SK-N-SH (cell line): ENCODE data around the gene DDX53. TPM values are rescaled to one million over a fixed set of nuclear protein-coding genes. Genes with fewer than 3 reads are reported as not detected.

Experiments
- CTCF ChIA-PET: fragments of 300-600, 350-600 bp; formaldehyde crosslinking; extraction: SDS; loops from one replicate; lab custom pipeline; 2021; lab: Yijun Ruan, JAX
- POLR2A ChIA-PET: fragments of 350-600 bp; sonication (Branson Sonifier 250); formaldehyde crosslinking; extraction: SDS; loops from one replicate; lab custom pipeline; 2020; ENCODE audit warnings: antibody characterized with exemption, inconsistent platforms; lab: Yijun Ruan, JAX
- DNase-seq: peaks from one replicate; pipeline ENCODE4 v3.0.0; 2012
- H2AFZ ChIP-seq: fragments of 200-600 bp; sonication (generic); 2 replicates; pipeline ENCODE4 v1.8.1; 2016; ENCODE audit warnings: antibody characterized with exemption, mild to moderate bottlenecking, low read depth
- H3F3A ChIP-seq: fragments of 200-600 bp; sonication (generic); replicated peaks from 2 replicates; pipeline ENCODE3; 2016; ENCODE audit warnings: antibody characterized with exemption, mild to moderate bottlenecking; ENCODE audit not compliant: insufficient read depth
- H3K27ac ChIP-seq, 2 experiments: fragments of 200-500 bp in 1 of 2; fragments of 200-600 bp in 1 of 2; sonication (Bioruptor generic) in 1 of 2; sonication (generic), shearing (Covaris generic) in 1 of 2; 2 replicates each; pipeline versions ENCODE4 v1.5.1 to v1.6.1; 2014 to 2016; ENCODE audit warnings: low read depth in 2 of 2, inconsistent platforms in 1 of 2, low read length in 1 of 2, mild to moderate bottlenecking in 1 of 2, mixed read lengths in 1 of 2
- H3K27me3 ChIP-seq: fragments of 200-600 bp; sonication (generic), shearing (Covaris generic); 2 replicates; pipeline ENCODE4 v1.6.1; 2016; ENCODE audit warnings: mixed run types; ENCODE audit not compliant: insufficient read depth
- H3K36me3 ChIP-seq, 2 experiments: fragments of 200-500 bp in 1 of 2; fragments of 200-600 bp in 1 of 2; sonication (Bioruptor generic) in 1 of 2; sonication (generic) in 1 of 2; replicated peaks in 1 of 2; 2 replicates each; pipeline versions ENCODE3 to v1.5.1; 2014 to 2016; ENCODE audit warnings: low read length in 1 of 2, mild to moderate bottlenecking in 1 of 2; ENCODE audit not compliant: insufficient read depth in 2 of 2, control insufficient read depth in 1 of 2
- H3K4me1 ChIP-seq, 2 experiments: fragments of 200-500 bp in 1 of 2; fragments of 200-600 bp in 1 of 2; sonication (Bioruptor generic) in 1 of 2; sonication (generic), shearing (Covaris generic) in 1 of 2; 2 replicates each; pipeline versions ENCODE4 v1.5.1 to v1.6.1; 2014 to 2016; ENCODE audit warnings: low read depth in 1 of 2, low read length in 1 of 2, mixed run types in 1 of 2; ENCODE audit not compliant: insufficient read depth in 2 of 2, control insufficient read depth in 1 of 2
- H3K4me2 ChIP-seq: fragments of 200-600 bp; sonication (generic), shearing (Covaris generic); 2 replicates; pipeline ENCODE4 v1.6.1; 2017; ENCODE audit warnings: mixed run types
- H3K4me3 ChIP-seq, 2 experiments: fragments of 200-500 bp in 1 of 2; fragments of 200-600 bp in 1 of 2; sonication (Bioruptor generic) in 1 of 2; sonication (generic), shearing (Covaris generic) in 1 of 2; 2 replicates each; pipeline versions ENCODE4 v1.5.1 to v1.8.1; 2014 to 2016; ENCODE audit warnings: low read depth in 2 of 2, inconsistent platforms in 1 of 2, low read length in 1 of 2, mild to moderate bottlenecking in 1 of 2, mixed read lengths in 1 of 2, moderate library complexity in 1 of 2
- H3K79me2 ChIP-seq: fragments of 200-600 bp; sonication (generic); 2 replicates; pipeline ENCODE4 v1.8.1; 2017; ENCODE audit warnings: mild to moderate bottlenecking; ENCODE audit not compliant: insufficient read depth
- H3K9ac ChIP-seq: fragments of 200-600 bp; sonication (generic); 2 replicates; pipeline ENCODE4 v1.6.1; 2017; ENCODE audit warnings: mixed run types
- H3K9me2 ChIP-seq: fragments of 200-600 bp; sonication (generic); 2 replicates; pipeline ENCODE4 v1.6.1; 2017; ENCODE audit warnings: mixed run types
- H3K9me3 ChIP-seq: fragments of 200-600 bp; sonication (generic); 2 replicates; pipeline ENCODE4 v1.6.1; 2017; ENCODE audit warnings: mixed run types, mild to moderate bottlenecking, moderate library complexity
- H4K20me1 ChIP-seq: fragments of 200-600 bp; sonication (generic); 2 replicates; pipeline ENCODE4 v1.6.1; 2017; ENCODE audit warnings: mild to moderate bottlenecking, mixed run types; ENCODE audit not compliant: insufficient read depth
- ELF1 ChIP-seq: IDR thresholded peaks from 2 replicates; pipeline ENCODE4 v1.4.0; 2012
- EP300 ChIP-seq, 2 experiments: IDR thresholded peaks; 2 replicates each; pipeline versions ENCODE4 v1.4.0 to v1.6.1; 2012; ENCODE audit warnings: borderline replicate concordance in 1 of 2, low read depth in 1 of 2, low read length in 1 of 2
- EZH2phosphoT487 ChIP-seq: fragments of 200-600 bp; sonication (generic); IDR thresholded peaks from 2 replicates; pipeline ENCODE4 v1.6.1; 2017; ENCODE audit warnings: low read depth, mixed run types, mild to moderate bottlenecking, antibody characterized with exemption, moderate library complexity, borderline replicate concordance
- FOSL2 ChIP-seq: IDR thresholded peaks from 2 replicates; pipeline ENCODE4 v1.4.0; 2012; ENCODE audit warnings: low read depth, mild to moderate bottlenecking, moderate library complexity, borderline replicate concordance
- FOXJ3 ChIP-seq: sonication (generic); formaldehyde crosslinking; IDR thresholded peaks from 2 replicates; pipeline ENCODE4 v1.5.1; 2020; ENCODE audit warnings: mild to moderate bottlenecking, missing genetic modification reagents
- GABPA ChIP-seq: IDR thresholded peaks from 2 replicates; pipeline ENCODE4 v1.4.0; 2012; ENCODE audit warnings: low read depth, mild to moderate bottlenecking
- JUND ChIP-seq: IDR thresholded peaks from 2 replicates; pipeline ENCODE4 v1.4.0; 2012
- NFIC ChIP-seq: IDR thresholded peaks from 2 replicates; pipeline ENCODE4 v1.4.0; 2012; ENCODE audit warnings: borderline replicate concordance
- RCOR1 ChIP-seq: fragments of 150-350 bp; IDR thresholded peaks from 2 replicates; pipeline ENCODE4 v1.6.1; 2017; ENCODE audit warnings: antibody characterized with exemption, low read length
- RFX5 ChIP-seq: IDR thresholded peaks from 2 replicates; pipeline ENCODE4 v1.6.1; 2012; ENCODE audit warnings: mild to moderate bottlenecking, improper control_type of control experiment, low read length
- RXRA ChIP-seq: IDR thresholded peaks from 2 replicates; pipeline ENCODE4 v1.4.0; 2012; ENCODE audit warnings: low read depth, mild to moderate bottlenecking, borderline replicate concordance
- TCF12 ChIP-seq: IDR thresholded peaks from 2 replicates; pipeline ENCODE4 v1.4.0; 2012
- TEAD4 ChIP-seq: IDR thresholded peaks from 2 replicates; pipeline ENCODE4 v1.4.0; 2012; ENCODE audit warnings: mild to moderate bottlenecking, borderline replicate concordance; ENCODE audit not compliant: insufficient read depth
- YY1 ChIP-seq: IDR thresholded peaks from 2 replicates; pipeline ENCODE4 v1.4.0; 2012; ENCODE audit warnings: low read depth, mild to moderate bottlenecking
- WGBS: methylation state at CpG from one replicate; pipeline ENCODE4 v1.1.6; 2017; ENCODE audit warnings: low lambda C conversion rate; 5-methylcytosine and 5-hydroxymethylcytosine counted together
- polyA plus RNA-seq, 3 experiments: library from polyadenylated mRNA; depleted of rRNA; stranded (reverse); fragments of >200 nt; gene quantifications; 2 replicates each; pipeline ENCODE4 v1.2.3, GENCODE V29; 2012
- TF ChIP-seq, protein P1 (sequence below): IDR thresholded peaks from 2 replicates; pipeline ENCODE4 v1.4.0; 2012; ENCODE audit warnings: low read depth
- TF ChIP-seq, protein P2 (sequence below): IDR thresholded peaks from 2 replicates; pipeline ENCODE4 v1.4.0; 2012; ENCODE audit warnings: low read depth, borderline replicate concordance
- TF ChIP-seq, protein P3 (sequence below): fragments of 200-600 bp; sonication (generic); IDR thresholded peaks from 2 replicates; pipeline ENCODE4 v1.6.1; 2017; ENCODE audit warnings: antibody characterized with exemption, mild to moderate bottlenecking, moderate library complexity

Gene DDX53
- 0.18 and 0.23 TPM in 2 replicates for polyA plus RNA-seq (2012; rRNA removed)
- 0.30 and 0.31 TPM in 2 replicates for polyA plus RNA-seq (2012; cell fraction: cytosol; rRNA removed)
- 0.06 and 0.13 TPM in 2 replicates for polyA plus RNA-seq (2012; cell fraction: nucleus; rRNA removed)

DNA sequence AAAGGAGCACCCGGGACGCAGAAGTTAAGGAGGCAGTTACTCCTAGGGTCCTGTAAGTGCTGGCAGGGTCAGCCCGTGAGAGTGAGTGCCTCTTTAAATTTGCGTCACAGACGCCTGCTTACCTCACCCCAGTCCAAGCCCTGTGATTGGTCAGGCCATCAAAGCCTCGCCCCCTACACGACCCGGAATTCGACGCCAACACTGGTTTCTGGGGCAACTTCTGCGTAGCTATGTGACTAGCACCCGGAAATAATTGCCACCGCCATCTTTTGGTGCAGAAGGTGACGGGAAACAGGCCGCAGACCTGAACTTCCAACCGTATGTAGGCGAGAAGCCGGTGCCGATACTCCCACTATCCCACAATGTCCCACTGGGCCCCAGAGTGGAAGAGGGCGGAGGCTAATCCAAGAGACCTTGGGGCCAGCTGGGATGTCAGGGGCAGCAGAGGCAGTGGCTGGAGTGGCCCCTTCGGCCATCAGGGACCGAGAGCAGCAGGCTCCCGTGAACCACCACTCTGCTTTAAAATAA is at the start of gene DDX53:
Gene DDX53 (plus strand): TSS at position 265 of the 528 bp plus-strand sequence. CDS start 98 bp downstream, at position 363.
- TF ChIP-seq, protein P1, sequence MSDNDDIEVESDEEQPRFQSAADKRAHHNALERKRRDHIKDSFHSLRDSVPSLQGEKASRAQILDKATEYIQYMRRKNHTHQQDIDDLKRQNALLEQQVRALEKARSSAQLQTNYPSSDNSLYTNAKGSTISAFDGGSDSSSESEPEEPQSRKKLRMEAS, result peak; percentile 53
- TF ChIP-seq YY1 (peak; percentile 58; the same call in 1 of the 2 replicates), ELF1 (peak; percentile 36; the same call in 1 of the 2 replicates), GABPA (peak; percentile 65), EP300 (IDR thresholded peaks at IDR 0.05; ENCODE audit: borderline replicate concordance in 1 of 2, low read depth in 1 of 2, low read length in 1 of 2) (no peak)
- TF ChIP-seq, protein P2, sequence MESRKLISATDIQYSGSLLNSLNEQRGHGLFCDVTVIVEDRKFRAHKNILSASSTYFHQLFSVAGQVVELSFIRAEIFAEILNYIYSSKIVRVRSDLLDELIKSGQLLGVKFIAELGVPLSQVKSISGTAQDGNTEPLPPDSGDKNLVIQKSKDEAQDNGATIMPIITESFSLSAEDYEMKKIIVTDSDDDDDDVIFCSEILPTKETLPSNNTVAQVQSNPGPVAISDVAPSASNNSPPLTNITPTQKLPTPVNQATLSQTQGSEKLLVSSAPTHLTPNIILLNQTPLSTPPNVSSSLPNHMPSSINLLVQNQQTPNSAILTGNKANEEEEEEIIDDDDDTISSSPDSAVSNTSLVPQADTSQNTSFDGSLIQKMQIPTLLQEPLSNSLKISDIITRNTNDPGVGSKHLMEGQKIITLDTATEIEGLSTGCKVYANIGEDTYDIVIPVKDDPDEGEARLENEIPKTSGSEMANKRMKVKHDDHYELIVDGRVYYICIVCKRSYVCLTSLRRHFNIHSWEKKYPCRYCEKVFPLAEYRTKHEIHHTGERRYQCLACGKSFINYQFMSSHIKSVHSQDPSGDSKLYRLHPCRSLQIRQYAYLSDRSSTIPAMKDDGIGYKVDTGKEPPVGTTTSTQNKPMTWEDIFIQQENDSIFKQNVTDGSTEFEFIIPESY, result 0 out of 2 replicates have a peak, but pooled peaks have one; percentile 26
- no peak within 1 kb of the TSS for H3K9ac ChIP-seq
- H3K9me2 ChIP-seq, result no peaks in the 10 kb centered on the region
- H3K4me1 ChIP-seq, result no peaks in the 10 kb centered on the region
- H3K4me3 ChIP-seq, result peak within 1 kb of the TSS; percentile 19 to 49; a peak in 3 of 4 replicates
- DNase-seq, result no peak
- H2AFZ ChIP-seq, result 0 out of 2 replicates have a peak within 1 kb of the TSS, but pooled peaks have one; percentile 63
- H3F3A ChIP-seq, result no peaks in the 10 kb centered on the region
- H4K20me1 ChIP-seq, result no peaks in the 10 kb centered on the region
- H3K27me3 ChIP-seq, result no peaks in the 10 kb centered on the region
- H3K36me3 ChIP-seq, result no peaks in the 10 kb centered on the region
- H3K27ac ChIP-seq, result no peak within 1 kb of the TSS
- H3K4me2 ChIP-seq, result peak within 1 kb of the TSS; percentile 21; the same call in 1 of the 2 replicates
- WGBS, result 56% methylated on average over 13 of the region's 23 CpGs
- POLR2A ChIA-PET, result no interaction called here
- no peaks in the 10 kb centered on the region for H3K9me3 ChIP-seq
- CTCF ChIA-PET, result interaction anchor here (0.9 kb wide), 1 partner anchor 9 kb away, joined by 3 read pairs; no protein-coding TSS in a partner anchor
- H3K79me2 ChIP-seq, result no peaks in the 10 kb centered on the region

DNA sequence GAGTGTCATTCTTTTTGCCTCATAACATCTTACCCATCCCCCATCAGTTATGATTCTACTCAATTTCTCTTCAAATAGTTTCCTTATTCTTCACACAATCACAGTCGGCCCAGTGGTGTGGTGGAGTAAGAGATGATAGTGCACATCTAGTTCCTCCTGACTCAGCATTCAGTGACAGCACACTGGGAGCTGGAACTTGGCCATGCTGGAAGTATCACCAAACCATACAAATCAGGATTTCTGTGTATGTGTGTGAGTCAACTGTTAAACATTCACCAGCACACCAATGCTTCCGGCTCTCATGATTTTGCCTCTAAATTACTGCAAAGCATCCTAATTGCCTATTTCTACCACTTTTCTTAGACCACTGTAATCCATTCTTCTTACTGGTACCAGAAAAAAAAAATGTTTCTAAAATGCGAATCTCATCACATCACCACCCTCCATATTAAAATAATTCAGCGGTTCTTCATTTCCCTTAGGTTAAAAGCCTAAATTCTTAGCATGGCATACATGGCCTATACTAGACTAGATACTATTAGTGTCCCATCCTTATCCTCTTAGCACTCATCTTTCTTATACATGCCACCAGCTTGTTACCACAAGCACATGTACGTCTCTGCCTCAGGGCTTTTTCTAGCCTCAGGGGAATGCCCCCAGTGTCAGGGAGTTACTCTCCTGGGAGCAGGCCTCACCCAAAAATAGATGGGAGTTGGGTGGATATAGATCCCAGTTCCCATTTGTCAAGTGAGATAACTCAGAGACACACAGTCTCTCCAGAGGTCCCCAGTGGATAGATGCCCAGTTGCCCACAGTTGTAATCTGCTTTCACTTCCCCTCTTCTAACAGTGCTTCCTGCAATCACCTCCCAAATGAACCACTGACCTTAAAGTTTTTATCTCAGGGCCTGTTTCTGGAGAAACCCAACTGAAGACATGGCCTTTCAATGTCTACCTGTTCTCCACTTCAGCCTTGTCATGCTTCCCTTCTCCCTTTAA is 49.2 kb upstream of the DDX53 start:
- POLR2A ChIA-PET, result no interaction called here
- no peak overlapping the region for H3K4me2 ChIP-seq
- CTCF ChIA-PET, result interaction anchor here (0.7 kb wide), 1 partner anchor 1365 kb away, joined by 3 read pairs; no protein-coding TSS in a partner anchor
- peaks cover 0 to 18% of the 10 kb centered on the region in 2 experiments; a peak in 2 of 4 replicates for H3K4me1 ChIP-seq
- 29% methylated on average over 5 of the region's 5 CpGs for WGBS
- H3K4me3 ChIP-seq, result no peak overlapping the region
- no peak; the same call in 1 of the 2 replicates for TF ChIP-seq FOSL2
- no peak for TF ChIP-seq FOXJ3 (CRISPR knock-in tag)
- TF ChIP-seq RCOR1, result no peak
- TF ChIP-seq, protein P2, result no peak
- peak; percentile 26; the same call in 1 of the 2 replicates for TF ChIP-seq TCF12
- peak; percentile 34 for TF ChIP-seq JUND
- 0 out of 2 replicates have a peak, but pooled peaks have one; percentile 13 for TF ChIP-seq TEAD4
- no peak for TF ChIP-seq EZH2phosphoT487
- TF ChIP-seq RFX5, result no peak
- peak; percentile 40; the same call in 1 of the 2 replicates for TF ChIP-seq NFIC
- TF ChIP-seq, protein P1, result peak; percentile 30; the same call in 1 of the 2 replicates
- TF ChIP-seq, protein P3, sequence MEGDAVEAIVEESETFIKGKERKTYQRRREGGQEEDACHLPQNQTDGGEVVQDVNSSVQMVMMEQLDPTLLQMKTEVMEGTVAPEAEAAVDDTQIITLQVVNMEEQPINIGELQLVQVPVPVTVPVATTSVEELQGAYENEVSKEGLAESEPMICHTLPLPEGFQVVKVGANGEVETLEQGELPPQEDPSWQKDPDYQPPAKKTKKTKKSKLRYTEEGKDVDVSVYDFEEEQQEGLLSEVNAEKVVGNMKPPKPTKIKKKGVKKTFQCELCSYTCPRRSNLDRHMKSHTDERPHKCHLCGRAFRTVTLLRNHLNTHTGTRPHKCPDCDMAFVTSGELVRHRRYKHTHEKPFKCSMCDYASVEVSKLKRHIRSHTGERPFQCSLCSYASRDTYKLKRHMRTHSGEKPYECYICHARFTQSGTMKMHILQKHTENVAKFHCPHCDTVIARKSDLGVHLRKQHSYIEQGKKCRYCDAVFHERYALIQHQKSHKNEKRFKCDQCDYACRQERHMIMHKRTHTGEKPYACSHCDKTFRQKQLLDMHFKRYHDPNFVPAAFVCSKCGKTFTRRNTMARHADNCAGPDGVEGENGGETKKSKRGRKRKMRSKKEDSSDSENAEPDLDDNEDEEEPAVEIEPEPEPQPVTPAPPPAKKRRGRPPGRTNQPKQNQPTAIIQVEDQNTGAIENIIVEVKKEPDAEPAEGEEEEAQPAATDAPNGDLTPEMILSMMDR, result no peak
- TF ChIP-seq RXRA, result no peak
- no peak for TF ChIP-seq GABPA
- TF ChIP-seq, all 33 proteins: peak for 5
- Histone ChIP-seq H3K27me3 (no peaks in the 10 kb centered on the region), H3K9ac (no peak overlapping the region), H4K20me1 (no peaks in the 10 kb centered on the region), H3K36me3 (no peaks in the 10 kb centered on the region), H2AFZ (no peak overlapping the region), H3K79me2 (no peaks in the 10 kb centered on the region), H3F3A (no peaks in the 10 kb centered on the region), H3K27ac (no peak overlapping the region), H3K9me2 (no peaks in the 10 kb centered on the region), H3K9me3 (no peaks in the 10 kb centered on the region)
- no peak for DNase-seq
